Fibroblast of skin of right biceps (primary cell): ENCODE data around the gene KMT2E.
A peak's percentile ranks its signal among the peaks of the same experiment; 100 is the strongest.

ENCODE experiments used
- DNase-seq: peaks from one replicate; pipeline ENCODE4 v3.0.0-alpha.2; 2013

Gene KMT2E

DNA sequence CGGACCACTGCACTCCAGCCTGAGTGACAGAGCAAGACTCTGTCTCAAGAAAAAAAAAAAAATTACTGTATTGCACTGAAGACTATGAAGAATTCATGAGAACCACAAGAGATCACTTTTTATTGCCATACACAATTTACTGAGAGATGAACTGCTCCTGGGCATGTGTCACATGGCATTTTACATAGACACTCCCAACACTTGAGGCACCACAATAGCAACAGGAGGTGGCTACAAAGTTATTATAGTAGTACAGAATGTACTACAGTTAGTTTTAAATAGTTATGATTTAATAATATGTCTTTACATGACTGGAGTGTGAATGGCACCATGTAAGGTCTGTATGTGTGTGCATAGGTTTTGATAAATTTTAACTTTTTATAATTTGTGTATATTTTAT, 70.6 kb downstream of the KMT2E start:
- DNase-seq, result no peak

DNA sequence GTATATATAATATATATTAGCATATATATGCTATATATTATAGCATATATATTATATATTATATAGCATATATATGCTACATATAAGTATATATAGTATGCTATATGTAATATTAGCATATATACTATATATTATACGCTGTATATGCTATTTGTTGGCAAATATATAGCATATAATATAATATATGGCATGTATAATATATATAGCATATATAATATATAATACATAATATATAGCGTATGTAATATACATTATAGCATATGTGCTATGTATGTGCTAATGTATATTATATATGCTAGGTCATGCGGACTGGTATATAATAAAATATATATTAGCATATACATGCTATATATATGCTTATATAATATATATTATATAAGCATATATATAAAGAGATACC, 72.8 kb downstream of the KMT2E start:
- DNase-seq, result no peak

GRCh38 chr7:105087981-105088380, 74.0 kb downstream of the KMT2E start:
- DNase-seq, result no peak

DNA sequence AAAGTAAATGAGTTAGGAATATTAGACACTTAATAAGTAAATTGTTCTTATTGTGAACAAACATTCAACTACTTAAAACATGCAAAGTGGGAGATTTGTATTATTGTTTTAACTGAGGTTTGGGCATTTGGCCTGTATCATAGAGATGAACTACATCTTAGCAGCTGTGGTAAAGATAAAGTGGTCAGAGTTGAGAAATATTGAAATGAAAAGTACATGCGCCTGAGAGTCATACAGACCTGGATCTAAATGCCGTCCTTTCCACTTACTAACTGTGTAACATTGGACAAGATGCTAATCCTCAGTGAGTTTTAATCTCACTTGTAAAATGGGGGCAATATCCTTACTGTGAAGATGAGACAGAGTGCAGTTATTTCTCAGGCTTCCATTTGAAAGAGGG, 74.5 kb downstream of the KMT2E start:
- no peak for DNase-seq

DNA sequence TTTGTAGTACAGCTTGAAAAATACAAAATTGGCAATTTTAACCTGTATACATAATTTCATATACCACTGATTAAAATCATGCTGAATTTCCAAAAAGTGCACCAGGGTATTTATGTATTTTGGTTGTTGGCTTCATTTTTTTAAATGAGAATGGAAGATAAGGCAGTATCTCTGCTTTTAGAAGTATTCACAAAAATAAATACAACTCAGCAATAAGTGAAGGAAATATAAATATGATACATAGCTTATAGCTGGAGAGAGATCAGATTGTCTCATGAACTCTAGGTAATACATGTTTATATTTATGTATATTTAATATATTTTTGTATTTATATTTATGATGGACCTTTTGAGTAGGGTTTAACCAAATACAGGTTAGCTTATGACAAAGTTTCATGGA, 81.0 kb downstream of the KMT2E start:
- no peak for DNase-seq

DNA sequence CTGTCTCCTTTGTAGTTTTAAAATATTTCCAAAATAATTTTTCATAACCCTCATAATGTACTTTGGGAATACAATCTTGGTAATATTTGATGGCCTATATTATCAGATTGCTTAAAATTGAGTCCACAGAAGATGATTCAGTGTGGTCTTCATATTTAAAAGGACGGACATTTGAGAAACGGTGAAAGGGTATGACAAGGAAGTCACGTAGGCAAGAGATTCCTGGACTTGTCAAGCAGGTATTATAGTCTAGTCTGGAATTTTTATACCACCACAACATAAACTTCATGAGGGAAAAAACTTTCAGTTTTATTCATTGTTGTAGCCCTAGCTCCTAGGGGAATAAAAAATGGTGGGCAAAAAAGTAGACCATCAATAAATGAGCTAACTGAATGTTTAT, 82.3 kb downstream of the KMT2E start:
- no peak for DNase-seq

GRCh38 chr7:105097619-105098018, 83.6 kb downstream of the KMT2E start:
- DNase-seq, result peak; percentile 93

DNA sequence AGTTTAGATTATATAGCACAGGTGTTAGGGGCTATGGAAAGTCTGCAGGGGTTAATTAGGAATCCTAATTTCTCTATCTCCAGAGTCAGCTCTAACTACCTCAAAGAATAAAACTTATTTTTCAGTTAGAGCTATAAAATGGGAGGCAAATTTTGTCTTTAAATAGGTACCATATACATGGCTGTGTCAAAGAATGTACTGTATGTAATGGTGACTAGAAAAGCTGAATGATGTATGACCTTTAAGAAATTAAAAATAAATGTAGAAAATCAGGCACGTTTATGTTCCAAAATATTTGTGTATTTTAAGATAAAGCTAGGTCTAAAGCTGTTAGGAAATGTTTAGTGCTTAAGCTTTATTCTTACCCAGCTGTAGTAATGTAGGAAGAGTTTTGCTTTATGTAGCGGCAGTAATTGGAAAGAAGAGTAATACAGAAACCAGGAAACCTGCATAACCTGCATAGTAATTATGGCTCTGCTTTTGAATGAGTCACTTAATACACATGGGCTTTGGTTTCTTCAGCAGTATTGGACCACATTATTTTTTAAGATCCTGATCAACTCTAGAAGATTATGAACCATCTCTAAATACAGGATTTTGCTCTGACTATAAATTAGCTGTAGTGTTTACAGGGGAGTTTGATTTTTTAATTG, 85.0 kb downstream of the KMT2E start:
- DNase-seq, result peak; percentile 9

- no peak for DNase-seq
Measured at GRCh38 chr7:105101864-105102263, 87.9 kb downstream of the KMT2E start.

GRCh38 chr7:105102557-105103352, 88.8 kb downstream of the KMT2E start:
- DNase-seq, result no peak

DNA sequence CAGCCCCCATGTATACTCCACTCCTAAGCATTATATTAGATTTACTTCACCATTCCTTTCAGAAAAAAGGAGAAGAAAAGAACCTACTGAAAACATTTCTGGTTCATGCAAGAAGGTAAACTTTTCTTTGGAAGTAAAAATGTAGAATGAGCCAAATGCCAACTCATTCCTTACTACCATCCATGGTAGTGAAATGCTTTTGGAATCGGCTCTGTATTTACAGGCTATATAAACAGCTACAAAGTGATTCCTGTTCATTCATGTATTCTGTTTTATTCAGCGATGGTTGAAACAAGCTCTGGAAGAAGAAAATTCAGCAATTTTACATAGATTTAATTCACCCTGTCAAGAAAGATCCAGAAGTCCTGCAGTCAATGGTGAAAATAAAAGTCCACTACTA, 91.6 kb downstream of the KMT2E start:
- DNase-seq, result no peak

DNA sequence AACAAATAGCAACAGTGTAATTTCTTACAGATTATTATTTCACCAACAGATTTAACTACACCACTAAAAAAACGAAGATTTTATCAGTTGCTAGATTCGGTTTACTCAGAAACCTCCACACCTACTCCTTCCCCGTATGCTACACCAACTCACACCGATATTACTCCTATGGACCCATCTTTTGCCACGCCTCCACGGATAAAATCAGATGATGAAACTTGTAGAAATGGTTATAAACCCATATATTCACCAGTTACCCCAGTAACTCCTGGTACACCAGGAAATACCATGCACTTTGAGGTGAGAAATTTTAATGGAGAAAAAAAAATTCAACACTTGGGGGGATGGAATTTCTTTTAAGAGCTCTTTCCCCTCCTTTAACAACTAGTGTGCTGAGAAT, 92.5 kb downstream of the KMT2E start:
- no peak for DNase-seq

- DNase-seq, result no peak
Measured at GRCh38 chr7:105107458-105107857, 93.5 kb downstream of the KMT2E start.

GRCh38 chr7:105112440-105113418, 98.7 kb downstream of the KMT2E start:
- DNase-seq, result no peak

DNA sequence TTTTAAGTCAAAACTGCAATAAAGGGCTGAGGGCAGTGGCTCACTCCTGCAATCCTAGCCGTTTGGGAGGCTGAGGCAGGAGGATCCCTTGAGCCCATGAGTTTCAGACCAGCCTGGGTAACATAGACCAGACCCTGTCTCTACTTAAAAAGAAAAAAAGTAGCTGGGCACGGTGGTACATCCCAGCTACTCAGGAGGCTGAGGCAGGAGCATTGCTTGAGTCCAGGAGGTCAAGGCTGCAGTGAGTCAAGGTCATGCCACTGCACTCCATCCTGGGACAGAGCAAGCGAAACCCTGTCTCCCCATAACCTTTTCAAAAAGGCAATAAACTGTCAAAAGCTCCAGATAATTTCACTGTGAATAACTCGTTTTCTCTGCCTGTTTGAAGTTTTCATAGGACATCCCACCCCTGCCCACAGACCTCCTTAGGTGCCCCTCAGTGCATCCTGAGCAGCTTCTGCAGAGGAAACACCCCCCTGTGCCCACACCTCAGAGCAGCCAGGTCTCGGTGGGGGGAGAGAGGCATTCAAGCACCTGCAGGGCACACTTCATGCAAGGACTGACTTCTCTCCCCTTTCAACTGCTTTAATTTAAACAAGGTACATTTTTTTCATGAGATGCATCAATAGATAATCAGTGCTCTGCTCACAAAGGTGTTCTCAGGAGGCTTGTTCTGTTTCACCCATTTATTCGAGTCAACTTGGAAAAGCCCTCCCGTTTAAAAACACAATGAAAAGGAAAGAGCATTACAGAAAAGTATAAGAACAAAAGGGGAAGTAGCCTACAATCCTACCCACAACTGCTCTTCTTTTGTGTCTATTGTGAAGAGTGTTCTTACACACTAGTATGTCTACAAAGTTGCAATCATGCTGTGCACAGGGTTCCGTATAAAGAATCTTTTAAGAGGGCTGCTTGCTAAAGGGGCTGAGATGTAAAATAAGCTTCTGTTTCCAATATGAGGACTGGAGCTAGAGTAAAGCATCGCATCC, 104.9 kb downstream of the KMT2E start:
- DNase-seq, result no peak

- DNase-seq, result no peak
Measured at GRCh38 chr7:105122619-105123018, 108.6 kb downstream of the KMT2E start.

DNA sequence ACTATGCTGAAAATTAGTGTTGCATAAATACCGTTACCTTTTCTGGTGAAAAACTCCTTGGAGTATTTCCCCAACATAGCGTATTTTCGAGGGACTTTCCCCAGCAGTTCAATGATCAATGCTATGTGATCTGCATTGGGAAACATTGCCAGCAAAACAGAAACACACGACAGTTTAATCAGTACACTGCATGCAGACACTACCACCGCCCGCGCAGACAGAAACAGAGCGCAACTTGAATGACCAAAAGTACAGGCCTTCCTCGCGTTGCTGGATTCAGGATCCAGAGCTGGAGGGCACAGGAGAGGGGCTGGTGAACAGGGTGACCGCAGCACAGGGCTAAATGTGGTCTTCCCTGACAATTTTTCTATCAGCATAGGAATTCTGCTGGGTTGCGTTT, 111.7 kb downstream of the KMT2E start:
- no peak for DNase-seq

- DNase-seq, result no peak
Measured at GRCh38 chr7:105126436-105126975, 112.5 kb downstream of the KMT2E start.

DNA sequence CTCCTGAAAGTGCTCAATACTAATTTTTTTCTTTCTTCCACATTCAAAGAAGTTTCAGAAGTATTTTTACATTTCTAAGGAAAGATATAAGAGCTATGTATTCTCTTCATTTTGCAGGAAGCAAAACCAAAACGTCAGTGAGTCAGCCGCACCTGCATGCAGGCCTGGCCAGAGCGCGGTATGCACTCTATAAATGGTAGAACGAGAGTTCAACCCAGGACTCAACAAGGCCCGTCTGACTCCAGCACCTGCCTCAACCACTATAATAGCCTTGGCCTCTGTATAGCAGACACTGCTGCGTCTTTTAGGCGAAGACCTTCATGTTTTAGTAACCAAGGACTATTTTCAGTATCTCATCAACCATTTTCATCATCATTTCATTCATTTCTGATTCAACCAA, 113.2 kb downstream of the KMT2E start:
- no peak for DNase-seq

DNA sequence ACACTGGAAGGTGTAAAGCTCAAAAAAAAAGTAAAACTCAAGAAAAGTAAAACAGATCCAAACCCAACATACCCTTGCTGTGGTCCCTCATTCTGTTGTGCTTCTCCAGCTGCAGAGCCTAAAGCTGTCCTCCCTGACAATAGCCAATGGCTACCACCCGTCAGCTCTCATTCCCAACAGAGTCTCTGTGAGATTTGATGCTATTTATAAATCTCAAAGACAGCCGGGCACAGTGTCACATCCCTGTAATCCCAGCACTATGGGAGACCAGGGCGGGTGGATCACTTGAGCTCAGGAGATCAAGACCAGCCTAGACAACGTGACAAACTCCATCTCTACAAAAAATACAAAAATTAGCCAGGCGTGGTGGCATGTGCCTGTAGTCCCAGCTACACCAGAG, 116.0 kb downstream of the KMT2E start:
- DNase-seq, result no peak

- DNase-seq, result no peak
Measured at GRCh38 chr7:105130580-105130979, 116.6 kb downstream of the KMT2E start.
